HG03469 (cell line): ENCODE measurements around the gene RHBDF1.

Source experiments
- ATAC-seq: cut with Tn5 transposase; IDR thresholded peaks from one replicate; pipeline ENCODE4 v1.9.1; 2021; ENCODE audit warnings: mild to moderate bottlenecking, moderate library complexity, moderate number of reproducible peaks; ENCODE audit not compliant: unreplicated experiment

RHBDF1 gene

GRCh38 chr16:96935-97381 is 24.5 kb upstream of the RHBDF1 start:
- peak; percentile 59 for ATAC-seq

DNA sequence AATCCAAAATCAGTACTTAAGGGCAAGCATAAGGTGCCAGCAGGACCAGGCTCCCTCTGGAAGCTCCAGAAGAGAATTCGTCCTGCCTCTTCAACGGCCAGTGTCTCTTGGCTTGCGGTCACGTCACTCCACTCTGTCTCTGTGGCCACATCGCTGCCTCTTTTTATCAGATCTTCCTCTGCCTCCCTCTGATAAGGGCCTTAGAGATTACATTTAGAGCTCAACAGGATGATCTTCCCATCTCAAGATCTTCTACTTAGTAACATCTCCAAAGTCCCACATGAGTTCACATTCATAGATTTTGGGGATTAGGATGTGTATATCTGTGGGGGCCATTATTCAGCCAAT is 22.5 kb upstream of the RHBDF1 start:
- ATAC-seq, result no peak

DNA sequence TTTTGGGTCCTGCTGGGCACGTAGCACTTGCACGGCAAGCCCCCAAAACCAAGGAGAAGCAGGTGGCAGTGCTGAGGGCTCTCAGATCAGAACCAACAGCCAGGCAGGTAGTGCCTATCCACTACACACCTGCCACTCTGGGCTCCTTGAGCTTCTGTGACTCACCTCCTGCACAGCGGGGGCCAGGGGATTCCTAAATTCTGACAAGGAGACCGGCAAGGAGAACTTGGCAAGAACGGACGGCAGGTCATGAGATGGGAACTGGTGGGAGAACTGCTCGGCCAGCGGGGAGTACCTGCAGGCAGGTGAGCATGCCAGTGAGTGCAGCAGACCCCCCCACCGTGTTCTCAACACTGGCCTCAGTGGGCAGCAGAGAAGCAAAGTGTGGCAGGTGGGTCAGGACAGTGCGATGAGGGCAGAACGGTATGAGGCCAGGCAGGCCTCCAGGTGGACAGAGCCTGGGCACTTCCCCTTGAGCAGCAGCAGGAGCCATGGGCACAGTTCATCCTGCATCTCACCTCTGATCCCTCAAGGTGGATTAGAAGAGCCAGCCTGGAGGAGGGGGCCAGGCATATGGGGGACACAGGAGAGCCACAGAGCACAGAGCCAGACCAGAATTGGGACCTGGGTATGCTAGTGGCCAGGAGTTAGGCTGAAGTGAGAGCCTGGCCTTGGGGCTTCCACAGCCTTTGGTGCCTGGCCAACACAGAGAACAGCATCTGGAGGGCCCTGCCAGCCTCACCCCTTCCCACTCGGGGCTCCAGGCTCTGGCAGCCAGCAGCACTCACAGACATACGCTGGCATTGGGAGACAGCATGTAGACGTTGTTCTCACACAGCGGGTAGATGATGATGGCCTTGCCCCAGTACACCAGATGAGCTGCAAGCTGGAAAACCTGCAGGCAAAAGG is 20.3 kb upstream of the RHBDF1 start:
- no peak for ATAC-seq

DNA sequence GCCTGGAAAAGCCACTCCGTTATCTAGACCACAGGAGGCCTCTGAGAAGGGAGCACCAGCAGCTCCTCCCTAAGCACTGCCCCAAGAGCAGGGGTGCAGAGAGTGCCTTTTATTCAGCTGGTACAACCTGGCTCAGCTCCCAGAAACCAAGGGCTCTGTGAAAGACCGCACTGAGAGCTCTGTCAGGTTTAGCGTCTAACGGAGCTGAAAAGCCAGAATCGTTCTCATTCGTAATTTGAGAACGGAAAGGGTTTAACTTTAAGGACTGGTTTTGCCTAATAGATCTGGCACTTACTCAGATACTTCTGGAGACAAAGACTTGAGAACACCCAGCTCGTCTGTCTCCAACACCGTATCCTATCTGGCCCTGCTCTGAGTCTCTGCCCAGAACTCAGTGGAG is 19.1 kb upstream of the RHBDF1 start:
- ATAC-seq, result no peak

GRCh38 chr16:89391-90302 is 17.2 kb upstream of the RHBDF1 start:
- no peak for ATAC-seq

DNA sequence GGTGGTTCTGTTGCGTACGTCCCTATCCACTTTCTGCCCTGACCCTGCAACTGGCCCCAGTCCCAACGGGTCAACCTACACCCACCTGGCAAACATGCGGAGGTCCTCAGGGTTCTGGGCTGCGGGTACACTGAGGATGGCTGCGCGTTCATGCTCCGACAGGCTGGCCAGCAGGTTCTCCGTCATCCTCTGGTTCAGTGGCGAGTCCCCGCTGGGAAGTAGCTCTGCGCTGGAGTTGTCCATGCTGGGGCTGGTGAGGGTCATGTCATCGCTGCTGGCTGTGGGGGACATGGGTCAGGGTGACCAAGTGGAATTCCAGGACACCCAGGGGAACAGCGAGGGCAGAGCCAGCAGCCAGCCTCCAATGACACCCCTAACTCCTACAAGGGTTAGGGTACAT is 16.2 kb upstream of the RHBDF1 start:
- no peak for ATAC-seq

- no peak for ATAC-seq
Measured at GRCh38 chr16:86483-86952, 14.1 kb upstream of the RHBDF1 start.

- ATAC-seq, result no peak
Measured at GRCh38 chr16:85865-86264, 13.4 kb upstream of the RHBDF1 start.

- no peak for ATAC-seq
Measured at GRCh38 chr16:85407-85782, 13.0 kb upstream of the RHBDF1 start.

DNA sequence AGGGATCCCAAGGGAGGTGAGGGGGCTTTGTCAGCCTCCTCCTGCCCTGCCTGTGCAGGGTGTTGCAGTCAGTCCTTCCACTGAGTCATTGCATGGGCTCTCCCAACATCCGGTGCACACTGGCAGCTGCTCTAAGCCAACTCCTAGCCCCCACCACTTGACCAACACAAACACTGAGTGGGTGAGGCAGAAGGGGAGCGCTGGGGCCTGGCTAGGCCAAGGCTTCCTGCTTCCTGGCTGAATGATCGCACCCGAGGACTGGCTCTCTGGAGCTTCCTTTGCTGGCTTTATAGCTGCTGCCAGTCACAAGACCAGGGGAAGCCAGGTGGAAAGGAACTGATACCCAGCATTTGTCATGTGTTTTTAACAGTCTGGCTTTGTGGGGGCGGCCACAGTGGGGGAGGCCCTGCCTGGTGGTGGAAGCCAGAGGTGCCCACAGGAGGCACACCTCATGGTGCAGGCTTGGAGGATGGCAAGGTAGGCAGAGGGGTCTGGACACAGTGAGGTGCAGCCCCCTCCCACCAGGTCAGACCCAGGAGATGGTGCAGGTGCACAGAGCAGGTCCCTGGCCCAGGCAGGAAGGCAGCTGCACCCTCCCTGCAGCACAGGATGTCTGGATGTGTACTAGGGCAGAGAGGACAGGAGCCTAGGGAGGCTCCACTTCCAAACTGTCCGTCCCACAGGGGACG is 12.4 kb upstream of the RHBDF1 start:
- ATAC-seq, result peak; percentile 68

DNA sequence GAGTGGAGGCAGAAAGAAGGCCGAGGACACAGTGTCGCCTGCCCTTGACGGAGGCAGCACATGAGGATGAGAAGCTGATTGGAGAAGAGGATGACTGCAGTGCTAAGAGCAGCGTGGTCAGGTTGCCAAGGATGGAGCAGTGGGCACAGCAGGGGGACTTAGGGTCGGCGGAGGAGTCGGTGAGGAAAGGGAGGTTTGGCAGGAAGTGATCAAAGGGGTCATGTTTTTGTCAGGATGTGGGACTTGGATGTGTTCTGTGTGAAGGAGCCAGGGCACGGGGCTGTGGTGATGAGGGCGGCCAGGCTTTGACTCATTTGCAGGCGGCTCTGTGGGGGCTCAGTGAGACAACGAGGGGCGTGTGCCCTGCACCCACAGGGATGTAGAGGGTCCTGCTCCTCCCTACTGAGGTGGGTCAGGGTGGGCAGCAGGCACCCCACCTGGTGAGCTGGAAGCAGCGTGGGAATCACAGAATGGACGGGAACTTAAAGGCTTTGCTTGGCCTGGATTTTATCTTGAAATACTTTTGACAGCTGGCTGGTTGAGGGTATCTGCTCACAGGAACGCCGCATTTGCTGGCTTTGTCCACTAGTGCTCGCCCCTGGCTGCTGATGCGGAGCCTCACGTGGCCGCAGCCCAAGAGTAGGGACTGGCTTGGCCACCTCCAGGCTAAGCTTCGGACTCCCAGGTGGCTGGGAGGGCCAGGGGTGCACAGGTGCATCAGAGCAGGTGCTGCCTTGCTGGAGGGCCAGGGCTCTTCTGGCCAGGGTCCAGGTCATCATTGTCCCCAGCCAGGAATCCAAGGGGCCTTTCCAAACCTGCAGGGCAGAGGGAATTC is 11.6 kb upstream of the RHBDF1 start:
- no peak for ATAC-seq

DNA sequence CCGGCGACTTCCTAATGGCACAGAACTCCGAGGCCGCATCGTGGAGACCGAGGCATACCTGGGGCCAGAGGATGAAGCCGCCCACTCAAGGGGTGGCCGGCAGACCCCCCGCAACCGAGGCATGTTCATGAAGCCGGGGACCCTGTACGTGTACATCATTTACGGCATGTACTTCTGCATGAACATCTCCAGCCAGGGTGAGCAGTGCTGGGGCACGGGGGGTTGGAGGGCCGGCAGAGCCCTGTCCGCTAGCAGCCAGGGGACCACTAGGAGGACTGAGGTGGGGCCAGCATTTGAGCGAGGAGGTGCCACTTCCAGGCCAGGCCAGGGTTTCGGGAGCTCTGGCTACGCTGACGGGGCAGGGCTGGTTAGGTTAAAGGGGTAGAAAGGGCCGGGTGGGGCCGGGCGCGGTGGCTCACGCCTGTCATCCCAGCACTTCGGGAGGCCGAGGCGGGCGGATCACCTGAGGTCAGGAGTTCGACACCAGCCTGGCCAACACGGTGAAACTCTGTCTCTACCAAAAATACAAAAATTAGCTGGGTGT is 10.7 kb upstream of the RHBDF1 start:
- no peak for ATAC-seq

DNA sequence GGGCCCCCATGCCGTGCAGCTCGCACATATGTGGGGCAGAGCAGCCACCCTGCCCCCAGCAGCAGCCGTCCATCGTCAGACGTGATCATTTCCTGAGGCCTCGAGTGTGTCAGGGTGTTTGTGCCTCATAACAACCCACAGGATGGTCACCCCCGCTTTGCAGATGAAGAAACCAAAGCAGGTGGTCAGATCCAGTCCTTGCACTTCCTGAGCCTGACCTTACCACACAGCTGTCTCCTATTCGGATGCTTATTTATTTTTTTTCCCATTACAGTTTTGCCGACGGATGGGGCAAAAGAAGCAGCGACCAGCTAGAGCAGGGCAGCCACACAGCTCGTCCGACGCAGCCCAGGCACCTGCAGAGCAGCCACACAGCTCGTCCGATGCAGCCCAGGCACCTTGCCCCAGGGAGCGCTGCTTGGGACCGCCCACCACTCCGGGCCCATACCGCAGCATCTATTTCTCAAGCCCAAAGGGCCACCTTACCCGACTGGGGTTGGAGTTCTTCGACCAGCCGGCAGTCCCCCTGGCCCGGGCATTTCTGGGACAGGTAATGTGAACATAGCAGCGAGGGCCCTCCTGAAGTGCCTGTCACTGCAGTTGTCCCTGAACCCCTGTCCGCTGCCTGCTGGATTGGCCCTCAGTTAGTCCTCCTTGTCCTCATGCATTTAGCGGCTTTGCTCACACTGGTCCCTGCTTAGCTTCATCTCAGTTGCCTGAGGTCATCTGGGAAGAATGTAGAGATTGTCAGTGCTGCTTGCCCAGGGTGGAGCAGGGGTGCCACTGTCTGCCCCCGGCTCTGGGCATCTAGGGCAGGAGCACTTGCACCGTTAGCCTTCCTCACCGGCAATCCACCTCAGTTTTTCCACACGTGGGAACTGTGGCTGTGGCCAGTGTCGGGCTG is 7.0 kb upstream of the RHBDF1 start:
- ATAC-seq, result no peak

- ATAC-seq, result peak; percentile 10
Measured at GRCh38 chr16:78444-79150, 6.2 kb upstream of the RHBDF1 start.

GRCh38 chr16:77807-78443 is 5.5 kb upstream of the RHBDF1 start, which contains the start of gene MPG:
MPG (plus strand) TSS chr16:78225; CDS start chr16:78310, 85 bp downstream.
- peak; percentile 40 for ATAC-seq

GRCh38 chr16:77273-77806 is 4.9 kb upstream of the RHBDF1 start:
- no peak for ATAC-seq

GRCh38 chr16:76535-77272 is 4.3 kb upstream of the RHBDF1 start:
- ATAC-seq, result no peak
